AG04449 (cell line): Measurements from ENCODE around the gene CFAP46.
"Not testable (repeated sequence)": the region's sequence is repeated elsewhere in the genome, so short reads cannot be mapped to it uniquely, and the experiment has no call there.

Source experiments
- CTCF ChIA-PET: fragments of 350-600 bp; formaldehyde crosslinking; extraction: SDS; loops from one replicate; lab custom pipeline; 2021; ENCODE audit warnings: antibody characterized with exemption; lab: Yijun Ruan, JAX
- POLR2A ChIA-PET: fragments of 400-600, 350-600 bp; formaldehyde crosslinking; extraction: SDS; loops from one replicate; lab custom pipeline; 2020; ENCODE audit warnings: antibody characterized with exemption, inconsistent platforms; lab: Yijun Ruan, JAX
- DNase-seq: peaks from one replicate; pipeline ENCODE4 v3.0.0-alpha.2; 2010; ENCODE audit warnings: low read depth, low spot score
- H3K4me3 ChIP-seq: 2 replicates; pipeline ENCODE4 v1.5.1; 2011; ENCODE audit warnings: low read depth, mild to moderate bottlenecking, control low read depth, low read length
- TF ChIP-seq, protein P1 (sequence below): IDR thresholded peaks from one replicate; pipeline ENCODE4 v1.5.1; 2011; ENCODE audit warnings: mild to moderate bottlenecking, moderate library complexity, low read length, control low read depth, inconsistent platforms; ENCODE audit not compliant: insufficient read depth; ENCODE audit errors: missing control alignments

The CFAP46 gene

GRCh38 chr10:132899054-132899750 lies 43.2 kb downstream of the CFAP46 start:
- no peak for DNase-seq
- ChIA-PET POLR2A (no interaction called here), CTCF (no interaction called here)
- TF ChIP-seq, protein P1, sequence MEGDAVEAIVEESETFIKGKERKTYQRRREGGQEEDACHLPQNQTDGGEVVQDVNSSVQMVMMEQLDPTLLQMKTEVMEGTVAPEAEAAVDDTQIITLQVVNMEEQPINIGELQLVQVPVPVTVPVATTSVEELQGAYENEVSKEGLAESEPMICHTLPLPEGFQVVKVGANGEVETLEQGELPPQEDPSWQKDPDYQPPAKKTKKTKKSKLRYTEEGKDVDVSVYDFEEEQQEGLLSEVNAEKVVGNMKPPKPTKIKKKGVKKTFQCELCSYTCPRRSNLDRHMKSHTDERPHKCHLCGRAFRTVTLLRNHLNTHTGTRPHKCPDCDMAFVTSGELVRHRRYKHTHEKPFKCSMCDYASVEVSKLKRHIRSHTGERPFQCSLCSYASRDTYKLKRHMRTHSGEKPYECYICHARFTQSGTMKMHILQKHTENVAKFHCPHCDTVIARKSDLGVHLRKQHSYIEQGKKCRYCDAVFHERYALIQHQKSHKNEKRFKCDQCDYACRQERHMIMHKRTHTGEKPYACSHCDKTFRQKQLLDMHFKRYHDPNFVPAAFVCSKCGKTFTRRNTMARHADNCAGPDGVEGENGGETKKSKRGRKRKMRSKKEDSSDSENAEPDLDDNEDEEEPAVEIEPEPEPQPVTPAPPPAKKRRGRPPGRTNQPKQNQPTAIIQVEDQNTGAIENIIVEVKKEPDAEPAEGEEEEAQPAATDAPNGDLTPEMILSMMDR, result no peak
- no peak overlapping the region for H3K4me3 ChIP-seq

- ChIA-PET POLR2A (no interaction called here), CTCF (no interaction called here)
- no peak overlapping the region for H3K4me3 ChIP-seq
- TF ChIP-seq, protein P1, result no peak
- DNase-seq, result no peak
Observed at GRCh38 chr10:132898391-132899053, 43.8 kb downstream of the CFAP46 start.

GRCh38 chr10:132897516-132898381 lies 44.6 kb downstream of the CFAP46 start:
- POLR2A ChIA-PET, result interaction anchor here (0.6 kb wide), 1 partner anchor 11 kb away, joined by 4 read pairs; no protein-coding TSS in a partner anchor
- CTCF ChIA-PET, result interaction anchor here (0.9 kb wide), 1 partner anchor 243 kb away, joined by 4 read pairs; no protein-coding TSS in a partner anchor
- no peak overlapping the region for H3K4me3 ChIP-seq
- TF ChIP-seq, protein P1, result no peak
- no peak for DNase-seq

DNA sequence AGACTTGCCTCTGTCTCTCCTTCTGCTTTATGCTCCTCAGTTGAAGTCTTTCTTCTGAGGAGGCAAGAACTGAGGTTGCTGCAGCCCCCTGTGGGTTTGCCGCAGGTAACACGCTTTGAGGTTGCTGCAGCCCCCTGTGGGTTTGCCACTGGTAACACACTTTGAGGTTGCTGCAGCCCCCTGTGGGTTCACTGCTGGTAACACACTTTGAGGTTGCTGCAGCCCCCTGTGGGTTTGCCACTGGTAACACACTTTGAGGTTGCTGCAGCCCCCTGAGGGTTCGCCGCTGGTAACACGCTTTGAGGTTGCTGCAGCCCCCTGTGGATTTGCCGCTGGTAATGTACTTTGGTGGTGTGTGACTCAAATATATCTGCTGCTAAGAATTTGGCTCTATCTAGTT lies 48.6 kb downstream of the CFAP46 start:
- H3K4me3 ChIP-seq, DNase-seq, POLR2A ChIA-PET: not testable (repeated sequence)
- TF ChIP-seq, protein P1, result peak; percentile 20
- CTCF ChIA-PET, result interaction anchor here (1.5 kb wide), 1 partner anchor 10 kb away, joined by 7 read pairs; no protein-coding TSS in a partner anchor

GRCh38 chr10:132893090-132893489 lies 49.3 kb downstream of the CFAP46 start:
- TF ChIP-seq, protein P1, result no peak
- DNase-seq, result no peak
- CTCF ChIA-PET, result interaction anchor here (1.5 kb wide), 1 partner anchor 11 kb away, joined by 7 read pairs; no protein-coding TSS in a partner anchor
- POLR2A ChIA-PET, result no interaction called here
- H3K4me3 ChIP-seq, result no peak overlapping the region
